Adrenal gland (tissue), 12 donors: Measurements from ENCODE around the gene REG4. TPM values are rescaled to one million over a fixed set of nuclear protein-coding genes. Genes with fewer than 3 reads are reported as not detected.

Experiments
- DNase-seq, 7 donors: peaks; one replicate each; pipeline ENCODE4 v3.0.0-alpha.2; 2019 to 2020
- H3K27ac ChIP-seq, 5 donors: fragments of 200-600 bp; sonication (generic) in 4 of 5; 1 replicate in 3 of 5; 2 replicates in 2 of 5; pipeline versions ENCODE4 v1.5.1 to v1.8.0; 2016 to 2020; ENCODE audit warnings: mild to moderate bottlenecking in 1 of 5
- H3K27me3 ChIP-seq: fragments of 200-600 bp; 2 replicates; pipeline ENCODE4 v1.8.0; 2021
- H3K36me3 ChIP-seq, 2 donors: fragments of 200-600 bp; replicated peaks in 1 of 2; 1 replicate in 1 of 2; 2 replicates in 1 of 2; pipeline versions ENCODE4 v1.5.1 to v1.8.0; 2018 to 2022
- H3K4me1 ChIP-seq, 2 donors: fragments of 200-600 bp; replicated peaks in 1 of 2; 1 replicate in 1 of 2; 2 replicates in 1 of 2; pipeline versions ENCODE4 v1.5.1 to v1.8.0; 2018 to 2021
- H3K4me3 ChIP-seq, 4 donors: fragments of 200-600 bp; sonication (generic) in 3 of 4; one replicate each; pipeline ENCODE4 v1.5.1; 2016 to 2018
- H3K9me3 ChIP-seq, 3 donors: fragments of 200-600 bp; sonication (generic) in 1 of 3; replicated peaks in 1 of 3; 1 replicate in 2 of 3; 2 replicates in 1 of 3; pipeline versions ENCODE4 v1.5.1 to v1.8.0; 2016 to 2021
- POLR2A ChIP-seq, 2 donors: fragments of 450-650 bp; IDR thresholded peaks; one replicate each; pipeline ENCODE4 v1.6.1; 2017; ENCODE audit warnings: antibody characterized with exemption in 2 of 2, mild to moderate bottlenecking in 2 of 2, moderate library complexity in 1 of 2
- WGBS, 4 donors: extraction: QIAGEN DNeasy Blood & Tissue Kit in 2 of 4; methylation state at CpG; one replicate each; pipeline versions ENCODE4 v1.1.5 to v1.1.7; 2013 to 2017; 5-methylcytosine and 5-hydroxymethylcytosine counted together
- intact Hi-C, 2 donors: fragments of 100-400 bp; cut with DNase I; formaldehyde crosslinking; loops; one replicate each; pipeline versions ENCODE4 v1.14.1 to v1.15.0; 2022 to 2023
- polyA plus RNA-seq, 3 donors: library from polyadenylated mRNA; stranded (reverse); fragments of 200-250 nt in 2 of 3; fragments of 350-450 nt in 1 of 3; fragmentation: Illumina TruSeq in 1 of 3; extraction: RNeasy Lipid Tissue Mini Kit (QIAGEN cat#74804) in 1 of 3; gene quantifications; one replicate each; pipeline ENCODE4 v1.2.3, GENCODE V29; 2013 to 2014
- total RNA-seq, 9 donors: library from RNA; depleted of rRNA in 4 of 9; stranded (reverse); fragments of >200 nt in 4 of 9; fragments of 120-200 nt in 1 of 9; fragmentation: NEBNext Ultra II Directional in 1 of 9; extraction: Animal tissue kit (Norgen Biotek cat#: 25700) in 1 of 9; gene quantifications; one replicate each; pipeline versions ENCODE4 v1.1.0 to v1.2.4, GENCODE V29; 2013 to 2023
- TF ChIP-seq, protein P1 (sequence below), 6 experiments: fragments of 450-650 bp in 4 of 6; fragments of 200-600 bp in 2 of 6; sonication (generic) in 1 of 6; IDR thresholded peaks; 1 replicate in 5 of 6; 2 replicates in 1 of 6; pipeline versions ENCODE4 v1.5.1 to v1.8.0; 2016 to 2021; ENCODE audit warnings: antibody characterized with exemption in 6 of 6, mild to moderate bottlenecking in 2 of 6, moderate library complexity in 1 of 6
- donor health status: healthy with polysubstance abuse.
- donor health status: Bipolar disorder and iron deficiency.
- donor health status: DM: yes; HTN: yes; CAD: no.
- donor health status: DM: no; HTN: no; CAD: no.
- donor health status: DM: no; HTN: no; CAD: no.
- donor health status: DM: yes; HTN: yes; CAD: no.

REG4 gene
- total and polyA plus RNA-seq, 12 donors: not detected

GRCh38 chr1:119822406-119822805, 11.1 kb upstream of the REG4 start:
- no peak for DNase-seq
- intact Hi-C loops: no loop called here
- WGBS, 4 donors: 64 to 75% (median 73%) methylated on average over 2 to 3 of the region's 3 CpGs
- Histone ChIP-seq H3K36me3 (no peaks in the 10 kb centered on the region), H3K4me3 (no peak overlapping the region), H3K27ac (no peak overlapping the region), H3K27me3 (peaks cover 5% of the 10 kb centered on the region), H3K9me3 (no peaks in the 10 kb centered on the region), H3K4me1 (no peaks in the 10 kb centered on the region)
- TF ChIP-seq, protein P1, sequence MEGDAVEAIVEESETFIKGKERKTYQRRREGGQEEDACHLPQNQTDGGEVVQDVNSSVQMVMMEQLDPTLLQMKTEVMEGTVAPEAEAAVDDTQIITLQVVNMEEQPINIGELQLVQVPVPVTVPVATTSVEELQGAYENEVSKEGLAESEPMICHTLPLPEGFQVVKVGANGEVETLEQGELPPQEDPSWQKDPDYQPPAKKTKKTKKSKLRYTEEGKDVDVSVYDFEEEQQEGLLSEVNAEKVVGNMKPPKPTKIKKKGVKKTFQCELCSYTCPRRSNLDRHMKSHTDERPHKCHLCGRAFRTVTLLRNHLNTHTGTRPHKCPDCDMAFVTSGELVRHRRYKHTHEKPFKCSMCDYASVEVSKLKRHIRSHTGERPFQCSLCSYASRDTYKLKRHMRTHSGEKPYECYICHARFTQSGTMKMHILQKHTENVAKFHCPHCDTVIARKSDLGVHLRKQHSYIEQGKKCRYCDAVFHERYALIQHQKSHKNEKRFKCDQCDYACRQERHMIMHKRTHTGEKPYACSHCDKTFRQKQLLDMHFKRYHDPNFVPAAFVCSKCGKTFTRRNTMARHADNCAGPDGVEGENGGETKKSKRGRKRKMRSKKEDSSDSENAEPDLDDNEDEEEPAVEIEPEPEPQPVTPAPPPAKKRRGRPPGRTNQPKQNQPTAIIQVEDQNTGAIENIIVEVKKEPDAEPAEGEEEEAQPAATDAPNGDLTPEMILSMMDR (IDR thresholded peaks at IDR 0.05): no peak
- TF ChIP-seq POLR2A (IDR thresholded peaks at IDR 0.05): no peak

GRCh38 chr1:119818181-119818580, 6.9 kb upstream of the REG4 start:
- DNase-seq: no peak
- H3K36me3 ChIP-seq: no peaks in the 10 kb centered on the region
- intact Hi-C loops: no loop called here
- 82 to 88% (median 87%) methylated on average over 2 of the region's 2 CpGs for WGBS, 4 donors
- H3K9me3 ChIP-seq: no peaks in the 10 kb centered on the region
- H3K27ac ChIP-seq: no peak overlapping the region
- TF ChIP-seq POLR2A (IDR thresholded peaks at IDR 0.05): no peak
- TF ChIP-seq, protein P1 (IDR thresholded peaks at IDR 0.05): no peak
- H3K4me1 ChIP-seq: no peaks in the 10 kb centered on the region
- H3K4me3 ChIP-seq: no peak overlapping the region
- H3K27me3 ChIP-seq: peaks cover 5% of the 10 kb centered on the region

- TF ChIP-seq, protein P1 (IDR thresholded peaks at IDR 0.05): no peak
- TF ChIP-seq POLR2A (IDR thresholded peaks at IDR 0.05): no peak
- Histone ChIP-seq H3K36me3 (no peaks in the 10 kb centered on the region), H3K27ac (no peak overlapping the region), H3K9me3 (no peaks in the 10 kb centered on the region), H3K4me3 (no peak overlapping the region), H3K27me3 (no peaks in the 10 kb centered on the region), H3K4me1 (no peaks in the 10 kb centered on the region)
- intact Hi-C loops: no loop called here
- WGBS, 4 donors: 53 to 66% (median 59%) methylated on average over 2 of the region's 2 CpGs
- no peak for DNase-seq
Measured at GRCh38 chr1:119816407-119816806, 5.1 kb upstream of the REG4 start.

DNA sequence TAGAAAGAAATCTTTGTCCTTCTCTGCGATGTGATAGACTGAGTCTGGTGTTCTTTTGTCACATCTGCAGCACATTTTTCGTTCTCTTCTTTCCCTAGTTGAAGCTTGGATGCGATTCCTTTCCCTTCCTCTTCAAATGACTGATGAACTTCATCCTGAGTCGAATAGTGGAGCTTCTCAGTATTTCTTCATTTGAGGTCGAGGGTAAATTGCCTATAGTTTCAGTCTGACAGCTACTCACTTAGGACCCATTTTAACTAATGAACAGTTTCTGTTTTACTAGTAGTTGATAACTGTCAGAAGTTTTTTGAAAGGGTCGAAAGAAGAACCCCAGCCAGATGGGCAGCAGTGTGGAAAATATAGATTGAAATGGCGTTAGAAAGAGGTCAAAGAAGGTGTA, 4.7 kb upstream of the REG4 start:
- H3K36me3 ChIP-seq: no peaks in the 10 kb centered on the region
- WGBS, 4 donors: 73 to 80% (median 77%) methylated on average over 7 of the region's 7 CpGs
- H3K9me3 ChIP-seq: no peaks in the 10 kb centered on the region
- H3K4me1 ChIP-seq: no peaks in the 10 kb centered on the region
- H3K27me3 ChIP-seq: no peaks in the 10 kb centered on the region
- H3K27ac ChIP-seq: no peak overlapping the region
- no peak for DNase-seq
- intact Hi-C loops: no loop called here
- H3K4me3 ChIP-seq: no peak overlapping the region
- TF ChIP-seq, protein P1 (IDR thresholded peaks at IDR 0.05): no peak
- TF ChIP-seq POLR2A (IDR thresholded peaks at IDR 0.05): no peak
